ENCODE measurements around the gene TMPRSS11E.
"Not testable (repeated sequence)": the region's sequence is repeated elsewhere in the genome, so short reads cannot be mapped to it uniquely, and the experiment has no call there.

The TMPRSS11E gene

GRCh38 chr4:68518889-68519288, 71.6 kb downstream of the TMPRSS11E start:
- no peak overlapping the region for H3K9ac ChIP-seq
- no peaks in the 10 kb centered on the region for H3K79me2 ChIP-seq (ENCODE audit: insufficient read depth, low read depth)
- H3K4me3 ChIP-seq (IDR thresholded peaks at IDR 0.05; ENCODE audit: insufficient read depth, low read depth, low read length), result no peak overlapping the region
- H3K27me3 ChIP-seq (ENCODE audit: insufficient read depth, low read depth), result no peaks in the 10 kb centered on the region
- no peak overlapping the region for H2AFZ ChIP-seq (ENCODE audit: low read depth)
- H4K20me1 ChIP-seq (ENCODE audit: insufficient read depth), result no peaks in the 10 kb centered on the region
- no peaks in the 10 kb centered on the region for H3K36me3 ChIP-seq (ENCODE audit: insufficient read depth)
- no peak overlapping the region for H3K27ac ChIP-seq
- H3K4me1 ChIP-seq (ENCODE audit: low read depth, poor library complexity, severe bottlenecking), result no peaks in the 10 kb centered on the region
- no peak overlapping the region for H3K4me2 ChIP-seq
- TF ChIP-seq, protein P1, sequence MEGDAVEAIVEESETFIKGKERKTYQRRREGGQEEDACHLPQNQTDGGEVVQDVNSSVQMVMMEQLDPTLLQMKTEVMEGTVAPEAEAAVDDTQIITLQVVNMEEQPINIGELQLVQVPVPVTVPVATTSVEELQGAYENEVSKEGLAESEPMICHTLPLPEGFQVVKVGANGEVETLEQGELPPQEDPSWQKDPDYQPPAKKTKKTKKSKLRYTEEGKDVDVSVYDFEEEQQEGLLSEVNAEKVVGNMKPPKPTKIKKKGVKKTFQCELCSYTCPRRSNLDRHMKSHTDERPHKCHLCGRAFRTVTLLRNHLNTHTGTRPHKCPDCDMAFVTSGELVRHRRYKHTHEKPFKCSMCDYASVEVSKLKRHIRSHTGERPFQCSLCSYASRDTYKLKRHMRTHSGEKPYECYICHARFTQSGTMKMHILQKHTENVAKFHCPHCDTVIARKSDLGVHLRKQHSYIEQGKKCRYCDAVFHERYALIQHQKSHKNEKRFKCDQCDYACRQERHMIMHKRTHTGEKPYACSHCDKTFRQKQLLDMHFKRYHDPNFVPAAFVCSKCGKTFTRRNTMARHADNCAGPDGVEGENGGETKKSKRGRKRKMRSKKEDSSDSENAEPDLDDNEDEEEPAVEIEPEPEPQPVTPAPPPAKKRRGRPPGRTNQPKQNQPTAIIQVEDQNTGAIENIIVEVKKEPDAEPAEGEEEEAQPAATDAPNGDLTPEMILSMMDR (conservative IDR thresholded peaks at IDR 0.05; ENCODE audit: low read depth, low read length), result no peak

DNA sequence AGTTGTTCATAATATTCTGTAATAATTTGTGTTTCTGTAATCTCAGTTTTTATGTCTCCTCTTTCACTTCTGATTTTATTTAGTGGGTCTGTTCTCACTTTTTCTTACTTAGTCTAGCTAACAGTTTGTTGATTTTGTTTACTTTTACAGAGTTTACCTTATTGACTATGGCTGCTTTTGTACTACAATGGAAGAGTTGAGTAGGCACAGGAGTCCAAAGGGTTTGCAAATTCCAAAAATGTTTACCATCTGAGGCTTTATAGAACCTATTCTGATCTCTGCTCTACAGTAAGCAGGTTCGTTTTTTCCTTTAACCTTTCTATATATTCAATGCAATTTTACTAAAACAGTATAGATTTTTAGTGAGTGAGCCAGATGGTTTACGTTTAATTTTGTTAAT, 73.7 kb downstream of the TMPRSS11E start:
- TF ChIP-seq, protein P1 (conservative IDR thresholded peaks at IDR 0.05; ENCODE audit: low read depth, low read length), result no peak
- Histone ChIP-seq H3K79me2 (ENCODE audit: insufficient read depth, low read depth) (no peaks in the 10 kb centered on the region), H3K36me3 (ENCODE audit: insufficient read depth) (no peaks in the 10 kb centered on the region), H3K4me3 (IDR thresholded peaks at IDR 0.05; ENCODE audit: insufficient read depth, low read depth, low read length) (no peak overlapping the region), H3K4me1 (ENCODE audit: low read depth, poor library complexity, severe bottlenecking) (no peaks in the 10 kb centered on the region), H2AFZ (ENCODE audit: low read depth) (no peak overlapping the region), H3K4me2 (no peak overlapping the region), H3K27ac (no peak overlapping the region), H3K27me3 (ENCODE audit: insufficient read depth, low read depth) (no peaks in the 10 kb centered on the region), H4K20me1 (ENCODE audit: insufficient read depth) (no peaks in the 10 kb centered on the region), H3K9ac (no peak overlapping the region)

DNA sequence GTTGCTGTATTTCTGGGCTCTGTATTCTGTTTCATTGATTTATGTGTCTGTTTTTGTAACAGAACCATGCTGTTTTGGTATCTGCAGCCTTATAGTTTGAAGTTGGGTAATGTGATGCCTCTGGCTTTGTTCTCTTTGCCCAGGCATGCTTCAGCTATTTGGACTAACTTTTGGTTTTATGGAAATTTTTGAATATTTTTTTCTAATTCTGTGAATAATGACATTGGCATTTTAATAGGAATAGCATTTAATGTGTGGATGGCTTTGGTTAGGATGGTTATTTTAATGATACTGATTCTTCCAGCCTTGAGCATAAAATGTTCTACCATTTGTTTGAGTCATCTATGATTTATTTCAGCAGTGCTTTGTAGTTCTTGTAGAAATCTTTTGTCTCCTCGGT, 75.0 kb downstream of the TMPRSS11E start:
- H2AFZ ChIP-seq (ENCODE audit: low read depth); H3K36me3 ChIP-seq (ENCODE audit: insufficient read depth); H3K79me2 ChIP-seq (ENCODE audit: insufficient read depth, low read depth); H3K4me2 ChIP-seq; H3K4me1 ChIP-seq (ENCODE audit: low read depth, poor library complexity, severe bottlenecking); H3K27ac ChIP-seq; H3K27me3 ChIP-seq (ENCODE audit: insufficient read depth, low read depth); H3K9ac ChIP-seq; H3K4me3 ChIP-seq (IDR thresholded peaks at IDR 0.05; ENCODE audit: insufficient read depth, low read depth, low read length); H4K20me1 ChIP-seq (ENCODE audit: insufficient read depth): not testable (repeated sequence)

DNA sequence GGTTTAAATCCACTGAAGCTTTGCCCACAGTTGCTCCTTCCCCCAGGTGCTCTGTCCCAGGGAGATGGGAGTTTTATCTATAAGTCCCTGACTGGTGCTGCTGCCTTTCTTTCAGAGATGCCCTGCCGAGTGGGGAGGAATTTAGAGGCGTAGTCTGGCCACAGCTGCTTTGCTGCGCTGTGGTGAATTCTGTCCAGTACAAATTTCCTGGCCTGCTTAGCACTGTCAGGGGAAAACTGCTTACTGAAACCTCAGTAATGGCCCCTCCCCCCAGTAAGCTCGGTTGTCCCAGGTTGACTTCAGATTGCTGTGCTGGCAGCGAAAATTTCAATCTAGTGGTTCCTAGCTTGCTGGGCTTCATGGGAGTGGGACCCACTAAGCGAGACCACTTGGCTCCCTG, 88.7 kb downstream of the TMPRSS11E start:
- H3K4me3 ChIP-seq (IDR thresholded peaks at IDR 0.05; ENCODE audit: insufficient read depth, low read depth, low read length), result no peak overlapping the region
- no peaks in the 10 kb centered on the region for H3K4me1 ChIP-seq (ENCODE audit: low read depth, poor library complexity, severe bottlenecking)
- H3K9ac ChIP-seq, result no peak overlapping the region
- no peak overlapping the region for H3K4me2 ChIP-seq
- no peak overlapping the region for H2AFZ ChIP-seq (ENCODE audit: low read depth)
- no peaks in the 10 kb centered on the region for H4K20me1 ChIP-seq (ENCODE audit: insufficient read depth)
- no peak overlapping the region for H3K27ac ChIP-seq
- TF ChIP-seq, protein P1 (conservative IDR thresholded peaks at IDR 0.05; ENCODE audit: low read depth, low read length), result no peak
- H3K79me2 ChIP-seq (ENCODE audit: insufficient read depth, low read depth), result no peaks in the 10 kb centered on the region
- H3K36me3 ChIP-seq (ENCODE audit: insufficient read depth), result no peaks in the 10 kb centered on the region
- H3K27me3 ChIP-seq (ENCODE audit: insufficient read depth, low read depth), result no peaks in the 10 kb centered on the region

GRCh38 chr4:68536375-68536774, 89.1 kb downstream of the TMPRSS11E start:
- H3K9ac ChIP-seq, result no peak overlapping the region
- no peak overlapping the region for H3K27ac ChIP-seq
- no peak overlapping the region for H3K4me2 ChIP-seq

GRCh38 chr4:68542742-68543141, 95.5 kb downstream of the TMPRSS11E start:
- H3K79me2 ChIP-seq (ENCODE audit: insufficient read depth, low read depth); H3K4me2 ChIP-seq; H3K27me3 ChIP-seq (ENCODE audit: insufficient read depth, low read depth); H3K4me3 ChIP-seq (IDR thresholded peaks at IDR 0.05; ENCODE audit: insufficient read depth, low read depth, low read length); H2AFZ ChIP-seq (ENCODE audit: low read depth); H3K27ac ChIP-seq; H3K36me3 ChIP-seq (ENCODE audit: insufficient read depth); H3K4me1 ChIP-seq (ENCODE audit: low read depth, poor library complexity, severe bottlenecking); H3K9ac ChIP-seq; H4K20me1 ChIP-seq (ENCODE audit: insufficient read depth): not testable (repeated sequence)

More at GRCh38 chr4:68536375-68536774, 89.1 kb downstream of the TMPRSS11E start:
- Histone ChIP-seq H3K4me3 (IDR thresholded peaks at IDR 0.05; ENCODE audit: insufficient read depth, low read depth, low read length) (no peak overlapping the region), H3K4me1 (ENCODE audit: low read depth, poor library complexity, severe bottlenecking) (no peaks in the 10 kb centered on the region), H3K27me3 (ENCODE audit: insufficient read depth, low read depth) (no peaks in the 10 kb centered on the region), H4K20me1 (ENCODE audit: insufficient read depth) (no peaks in the 10 kb centered on the region), H2AFZ (ENCODE audit: low read depth) (no peak overlapping the region), H3K36me3 (ENCODE audit: insufficient read depth) (no peaks in the 10 kb centered on the region), H3K79me2 (ENCODE audit: insufficient read depth, low read depth) (no peaks in the 10 kb centered on the region)
- TF ChIP-seq, protein P1 (conservative IDR thresholded peaks at IDR 0.05; ENCODE audit: low read depth, low read length), result no peak

Data from KMS-11 (cell line).